Chondrocyte (in vitro differentiated cells): ENCODE measurements around the gene KNTC1. TPM values are rescaled to one million over a fixed set of nuclear protein-coding genes. Genes with fewer than 3 reads are reported as not detected.

Source experiments
- DNase-seq: peaks from one replicate; pipeline ENCODE4 v3.0.0; 2021; ENCODE audit warnings: mixed read lengths, low spot score
- H3K27ac Mint-ChIP-seq: one replicate; pipeline ENCODE4 v1.8.0; 2021; ENCODE audit warnings: mild to moderate bottlenecking, moderate library complexity, mixed read lengths; ENCODE audit not compliant: unreplicated experiment
- H3K27me3 Mint-ChIP-seq: 2 replicates; pipeline ENCODE4 v1.8.0; 2021; ENCODE audit warnings: low read depth, mixed read lengths
- H3K36me3 Mint-ChIP-seq: 2 replicates; pipeline ENCODE4 v1.8.0; 2021; ENCODE audit warnings: low read depth, mixed read lengths
- H3K4me1 Mint-ChIP-seq: 2 replicates; pipeline ENCODE4 v1.8.0; 2021; ENCODE audit warnings: low read depth, mild to moderate bottlenecking, mixed read lengths
- H3K4me3 Mint-ChIP-seq: one replicate; pipeline ENCODE4 v1.8.0; 2021; ENCODE audit warnings: mild to moderate bottlenecking, moderate library complexity, mixed read lengths; ENCODE audit not compliant: unreplicated experiment
- H3K9me3 Mint-ChIP-seq: 2 replicates; pipeline ENCODE4 v1.8.0; 2021; ENCODE audit warnings: low read depth, mixed read lengths
- total RNA-seq: library from RNA; stranded (reverse); gene quantifications from 3 replicates; pipeline ENCODE4 v1.2.1, GENCODE V29; 2021
- TF ChIP-seq, protein P1 (sequence below): fragments of 200-600 bp; sonication (generic); IDR thresholded peaks from 2 replicates; pipeline ENCODE4 v1.5.0; 2021; ENCODE audit warnings: antibody characterized with exemption, mild to moderate bottlenecking, moderate library complexity

KNTC1 gene
- total RNA-seq, 1 donor from 2014 or later: 9.2 TPM

- Mint-ChIP-seq H3K4me1 (no peaks in the 10 kb centered on the region), H3K36me3 (no peaks in the 10 kb centered on the region), H3K27ac (no peak overlapping the region), H3K27me3 (no peaks in the 10 kb centered on the region), H3K9me3 (no peaks in the 10 kb centered on the region), H3K4me3 (no peak overlapping the region)
- DNase-seq: no peak
- TF ChIP-seq, protein P1, sequence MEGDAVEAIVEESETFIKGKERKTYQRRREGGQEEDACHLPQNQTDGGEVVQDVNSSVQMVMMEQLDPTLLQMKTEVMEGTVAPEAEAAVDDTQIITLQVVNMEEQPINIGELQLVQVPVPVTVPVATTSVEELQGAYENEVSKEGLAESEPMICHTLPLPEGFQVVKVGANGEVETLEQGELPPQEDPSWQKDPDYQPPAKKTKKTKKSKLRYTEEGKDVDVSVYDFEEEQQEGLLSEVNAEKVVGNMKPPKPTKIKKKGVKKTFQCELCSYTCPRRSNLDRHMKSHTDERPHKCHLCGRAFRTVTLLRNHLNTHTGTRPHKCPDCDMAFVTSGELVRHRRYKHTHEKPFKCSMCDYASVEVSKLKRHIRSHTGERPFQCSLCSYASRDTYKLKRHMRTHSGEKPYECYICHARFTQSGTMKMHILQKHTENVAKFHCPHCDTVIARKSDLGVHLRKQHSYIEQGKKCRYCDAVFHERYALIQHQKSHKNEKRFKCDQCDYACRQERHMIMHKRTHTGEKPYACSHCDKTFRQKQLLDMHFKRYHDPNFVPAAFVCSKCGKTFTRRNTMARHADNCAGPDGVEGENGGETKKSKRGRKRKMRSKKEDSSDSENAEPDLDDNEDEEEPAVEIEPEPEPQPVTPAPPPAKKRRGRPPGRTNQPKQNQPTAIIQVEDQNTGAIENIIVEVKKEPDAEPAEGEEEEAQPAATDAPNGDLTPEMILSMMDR: no peak
These were observed 129.2 kb downstream of the KNTC1 start for GRCh38 chr12:122656298-122656697.

GRCh38 chr12:122659579-122659978 is 132.5 kb downstream of the KNTC1 start:
- Mint-ChIP-seq H3K9me3 (no peaks in the 10 kb centered on the region), H3K4me3 (no peak overlapping the region), H3K36me3 (no peaks in the 10 kb centered on the region), H3K4me1 (no peaks in the 10 kb centered on the region), H3K27me3 (no peaks in the 10 kb centered on the region), H3K27ac (no peak overlapping the region)
- no peak for DNase-seq
- TF ChIP-seq, protein P1: no peak

DNA sequence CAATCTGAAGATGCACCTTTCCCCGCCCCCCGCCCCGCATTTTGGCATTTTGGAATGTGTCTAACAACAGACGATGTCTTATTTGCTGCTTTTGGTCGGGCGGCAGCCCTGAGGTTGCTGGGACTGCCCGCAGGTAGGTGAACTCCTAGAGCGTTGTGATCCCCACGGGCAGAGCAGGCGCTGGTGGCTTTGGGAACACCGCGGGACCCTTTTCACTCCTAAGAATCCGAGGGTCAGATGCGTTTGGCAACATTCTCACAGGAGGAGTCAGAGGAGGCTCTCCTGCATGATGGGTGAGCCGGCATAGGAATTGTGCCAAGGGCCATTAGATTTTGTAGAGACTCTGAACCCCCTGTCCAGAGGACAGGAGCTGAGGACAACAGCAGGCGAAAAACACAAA is 134.2 kb downstream of the KNTC1 start:
- no peak for DNase-seq
- Mint-ChIP-seq H3K4me1 (no peaks in the 10 kb centered on the region), H3K27me3 (no peaks in the 10 kb centered on the region), H3K27ac (no peak overlapping the region), H3K4me3 (no peak overlapping the region), H3K9me3 (no peaks in the 10 kb centered on the region), H3K36me3 (no peaks in the 10 kb centered on the region)
- TF ChIP-seq, protein P1: no peak

- H3K4me3 Mint-ChIP-seq: no peak overlapping the region
- no peak for DNase-seq
- no peak overlapping the region for H3K27ac Mint-ChIP-seq
- TF ChIP-seq, protein P1: no peak
- no peaks in the 10 kb centered on the region for H3K27me3 Mint-ChIP-seq
- no peaks in the 10 kb centered on the region for H3K36me3 Mint-ChIP-seq
- H3K9me3 Mint-ChIP-seq: no peaks in the 10 kb centered on the region
- no peaks in the 10 kb centered on the region for H3K4me1 Mint-ChIP-seq
These were observed 134.9 kb downstream of the KNTC1 start for GRCh38 chr12:122661938-122662337.

DNA sequence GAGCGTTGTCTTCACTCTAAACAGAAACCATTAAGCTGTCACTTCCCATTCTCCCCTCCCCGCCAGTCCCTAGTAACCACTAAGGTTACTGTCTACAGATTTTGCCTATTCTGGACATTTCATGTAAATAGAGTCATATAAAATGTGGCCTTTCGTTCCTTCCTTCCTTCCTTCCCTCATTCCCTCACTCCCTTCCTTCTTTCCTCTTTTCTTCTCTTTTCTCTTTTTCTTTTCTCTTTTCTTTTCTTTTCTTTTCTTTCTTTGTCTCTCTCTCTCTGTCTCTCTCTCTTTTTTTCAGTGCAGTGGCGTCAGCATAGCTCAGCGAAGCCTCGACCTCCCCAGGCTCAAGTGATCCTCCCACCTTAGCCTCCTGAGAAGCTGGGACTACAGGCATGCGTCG is 138.3 kb downstream of the KNTC1 start:
- DNase-seq: no peak
- no peaks in the 10 kb centered on the region for H3K27me3 Mint-ChIP-seq
- no peak overlapping the region for H3K27ac Mint-ChIP-seq
- H3K36me3 Mint-ChIP-seq: no peaks in the 10 kb centered on the region
- H3K4me3 Mint-ChIP-seq: no peak overlapping the region
- H3K4me1 Mint-ChIP-seq: peaks cover 7% of the 10 kb centered on the region
- TF ChIP-seq, protein P1: no peak
- no peaks in the 10 kb centered on the region for H3K9me3 Mint-ChIP-seq
